H1 (cell line): Measurements from ENCODE around the gene ERICH6. TPM values are rescaled to one million over a fixed set of nuclear protein-coding genes. Genes with fewer than 3 reads are reported as not detected.

ENCODE experiments used
- CTCF ChIA-PET: fragments of 300-600 bp; sonication (Branson Sonifier 250); formaldehyde crosslinking; loops from one replicate; lab custom pipeline; 2021; ENCODE audit not compliant: partially characterized antibody; lab: Charles Lee
- POLR2A ChIA-PET: fragments of 300-600 bp; sonication (Branson Sonifier 250); formaldehyde crosslinking; loops from one replicate; lab custom pipeline; 2021; ENCODE audit warnings: inconsistent platforms; ENCODE audit not compliant: partially characterized antibody; lab: Charles Lee
- DNase-seq, 2 experiments: peaks; one replicate each; pipeline versions ENCODE4 v3.0.0 to v3.0.0-alpha.2; 2010 to 2022; ENCODE audit warnings: low spot score in 2 of 2, low read depth in 1 of 2, mixed read lengths in 1 of 2
- FAIRE-seq: peaks from 2 replicates; lab custom pipeline; 2011; peaks lifted over from hg19 to GRCh38; lab: Jason Lieb, UNC
- H2AFZ ChIP-seq: 2 replicates; pipeline ENCODE4 v1.8.1; 2012; ENCODE audit warnings: low read length, inconsistent platforms
- H2AK5ac ChIP-seq: 2 replicates; pipeline ENCODE4 v1.6.1; 2013; ENCODE audit warnings: low read depth, low read length
- H2BK120ac ChIP-seq: replicated peaks from 2 replicates; pipeline ENCODE3; 2013; ENCODE audit warnings: low read depth, low read length, inconsistent platforms
- H2BK12ac ChIP-seq: 2 replicates; pipeline ENCODE4 v1.6.1; 2013; ENCODE audit warnings: low read depth, low read length
- H2BK15ac ChIP-seq: 2 replicates; pipeline ENCODE4 v1.6.1; 2013; ENCODE audit warnings: low read length
- H2BK20ac ChIP-seq: 2 replicates; pipeline ENCODE4 v1.6.1; 2013; ENCODE audit warnings: low read length
- H2BK5ac ChIP-seq: 2 replicates; pipeline ENCODE4 v1.6.1; 2013; ENCODE audit warnings: low read depth, low read length
- H3K14ac ChIP-seq: 2 replicates; pipeline ENCODE4 v1.6.1; 2013; ENCODE audit warnings: inconsistent platforms; ENCODE audit not compliant: insufficient read length
- H3K18ac ChIP-seq: 2 replicates; pipeline ENCODE4 v1.6.1; 2013; ENCODE audit warnings: low read length; ENCODE audit errors: extremely low read depth
- H3K23ac ChIP-seq: 2 replicates; pipeline ENCODE4 v1.6.1; 2013; ENCODE audit warnings: inconsistent platforms; ENCODE audit not compliant: insufficient read length
- H3K23me2 ChIP-seq: 2 replicates; pipeline ENCODE4 v1.6.1; 2013; ENCODE audit warnings: low read depth, low read length
- H3K27ac ChIP-seq: 2 replicates; pipeline ENCODE4 v1.6.1; 2011; ENCODE audit warnings: low read depth, low read length, inconsistent platforms
- H3K27me3 ChIP-seq, 4 experiments: replicated peaks in 1 of 4; 1 replicate in 1 of 4; 2 replicates in 3 of 4; pipeline versions ENCODE4 v1.6.1 to v1.8.1; 2011 to 2013; ENCODE audit warnings: low read length in 3 of 4, mild to moderate bottlenecking in 3 of 4, inconsistent platforms in 2 of 4, mixed read lengths in 2 of 4, moderate library complexity in 1 of 4; ENCODE audit not compliant: control insufficient read depth in 3 of 4, insufficient read depth in 3 of 4; ENCODE audit errors: extremely low read depth in 1 of 4
- H3K36me3 ChIP-seq, 4 experiments: 2 replicates each; pipeline versions ENCODE4 v1.6.1 to v1.8.1; 2011 to 2013; ENCODE audit warnings: mild to moderate bottlenecking in 4 of 4, low read length in 3 of 4, moderate library complexity in 2 of 4, control low read depth in 1 of 4, inconsistent platforms in 1 of 4; ENCODE audit not compliant: insufficient read depth in 4 of 4, control insufficient read depth in 2 of 4
- H3K4ac ChIP-seq: replicated peaks from 2 replicates; pipeline ENCODE3; 2013; ENCODE audit warnings: low read length, low read depth, mixed read lengths, inconsistent platforms; ENCODE audit not compliant: insufficient read length
- H3K4me1 ChIP-seq, 4 experiments: replicated peaks in 1 of 4; 1 replicate in 1 of 4; 2 replicates in 3 of 4; pipeline versions ENCODE4 v1.6.1 to v1.8.1; 2011 to 2013; ENCODE audit warnings: low read length in 3 of 4, inconsistent platforms in 2 of 4, mixed read lengths in 1 of 4; ENCODE audit not compliant: insufficient read depth in 4 of 4, control insufficient read depth in 3 of 4
- H3K4me2 ChIP-seq, 2 experiments: 2 replicates each; pipeline versions ENCODE4 v1.6.1 to v1.8.1; 2011 to 2013; ENCODE audit warnings: low read depth in 2 of 2, low read length in 2 of 2, control low read depth in 1 of 2, inconsistent platforms in 1 of 2, mild to moderate bottlenecking in 1 of 2; ENCODE audit not compliant: insufficient read depth in 1 of 2
- H3K4me3 ChIP-seq, 4 experiments: fragments of 200-600, 300-600 bp in 1 of 4; sonication (generic), shearing (Covaris generic), sonication (Bioruptor Twin) in 1 of 4; 2 replicates each; pipeline versions ENCODE4 v1.5.1 to v1.8.1; 2011 to 2016; ENCODE audit warnings: low read length in 4 of 4, low read depth in 3 of 4, control low read depth in 2 of 4, inconsistent platforms in 2 of 4, mild to moderate bottlenecking in 2 of 4, mixed read lengths in 1 of 4, moderate library complexity in 1 of 4; ENCODE audit not compliant: insufficient read depth in 2 of 4; ENCODE audit errors: extremely low read depth in 1 of 4
- H3K56ac ChIP-seq: replicated peaks from 2 replicates; pipeline ENCODE3; 2013; ENCODE audit warnings: low read depth, mild to moderate bottlenecking, mixed read lengths, low read length, inconsistent platforms; ENCODE audit not compliant: insufficient read length
- H3K79me1 ChIP-seq: 2 replicates; pipeline ENCODE4 v1.6.1; 2013; ENCODE audit warnings: low read depth, low read length, control low read depth
- H3K79me2 ChIP-seq, 2 experiments: 2 replicates each; pipeline versions ENCODE4 v1.6.1 to v1.8.1; 2012 to 2013; ENCODE audit warnings: low read length in 2 of 2, mild to moderate bottlenecking in 2 of 2, inconsistent platforms in 1 of 2; ENCODE audit not compliant: insufficient read depth in 2 of 2, control insufficient read depth in 1 of 2
- H3K9ac ChIP-seq, 4 experiments: replicated peaks in 1 of 4; 1 replicate in 1 of 4; 2 replicates in 3 of 4; pipeline versions ENCODE4 v1.6.1 to v1.8.1; 2011 to 2013; ENCODE audit warnings: low read depth in 3 of 4, low read length in 3 of 4, control low read depth in 2 of 4, mild to moderate bottlenecking in 2 of 4, moderate library complexity in 2 of 4, inconsistent platforms in 1 of 4; ENCODE audit errors: extremely low read depth in 1 of 4
- H3K9me3 ChIP-seq, 2 experiments: 2 replicates each; pipeline versions ENCODE4 v1.6.1 to v1.8.1; 2012 to 2013; ENCODE audit warnings: mild to moderate bottlenecking in 2 of 2, moderate library complexity in 2 of 2, control low read depth in 1 of 2, inconsistent platforms in 1 of 2, low read depth in 1 of 2, low read length in 1 of 2, mixed read lengths in 1 of 2; ENCODE audit not compliant: insufficient read depth in 2 of 2
- H4K20me1 ChIP-seq, 2 experiments: replicated peaks in 1 of 2; 2 replicates each; pipeline versions ENCODE3 to v1.8.1; 2011 to 2013; ENCODE audit warnings: inconsistent platforms in 2 of 2, low read length in 2 of 2, mild to moderate bottlenecking in 1 of 2; ENCODE audit not compliant: insufficient read depth in 2 of 2, control insufficient read depth in 1 of 2
- H4K5ac ChIP-seq: 2 replicates; pipeline ENCODE4 v1.6.1; 2013; ENCODE audit warnings: low read length, low read depth, mixed read lengths, inconsistent platforms; ENCODE audit not compliant: insufficient read length
- H4K8ac ChIP-seq: 2 replicates; pipeline ENCODE4 v1.8.0; 2013; ENCODE audit warnings: mild to moderate bottlenecking, moderate library complexity, low read length, inconsistent platforms; ENCODE audit not compliant: insufficient read depth; ENCODE audit errors: extremely low read depth
- H4K91ac ChIP-seq: replicated peaks from 2 replicates; pipeline ENCODE3; 2013; ENCODE audit warnings: low read length, mixed read lengths, inconsistent platforms; ENCODE audit not compliant: insufficient read length
- CHD1 ChIP-seq: IDR thresholded peaks from 2 replicates; pipeline ENCODE4 v1.6.1; 2012; ENCODE audit warnings: low read depth, low read length, improper control_type of control experiment
- EP300 ChIP-seq, 2 experiments: IDR thresholded peaks; 1 replicate in 1 of 2; 2 replicates in 1 of 2; pipeline ENCODE4 v1.6.1; 2011 to 2012; ENCODE audit warnings: low read depth in 2 of 2, low read length in 2 of 2, mild to moderate bottlenecking in 2 of 2, borderline replicate concordance in 1 of 2, inconsistent platforms in 1 of 2, moderate library complexity in 1 of 2
- NANOG ChIP-seq: IDR thresholded peaks from 2 replicates; pipeline ENCODE4 v1.6.1; 2011; ENCODE audit warnings: low read length, low read depth, mild to moderate bottlenecking, inconsistent platforms; ENCODE audit not compliant: insufficient read depth, poor library complexity, severe bottlenecking
- POLR2AphosphoS5 ChIP-seq: IDR thresholded peaks from 2 replicates; pipeline ENCODE4 v1.6.1; 2011; ENCODE audit warnings: low read depth, low read length
- WGBS, 2 experiments: shearing (Covaris generic) in 1 of 2; methylation state at CpG; one replicate each; pipeline versions ENCODE4 v1.1.6 to v1.1.7; 2013 to 2015; ENCODE audit warnings: low lambda C conversion rate in 2 of 2, mixed read lengths in 2 of 2, inconsistent platforms in 1 of 2, low coverage in 1 of 2, missing lambda C conversion rate in 1 of 2; ENCODE audit not compliant: insufficient replicate concordance in 2 of 2, insufficient coverage in 1 of 2, insufficient read length in 1 of 2; ENCODE audit errors: extremely low coverage in 1 of 2, missing lambda C conversion rate in 1 of 2; 5-methylcytosine and 5-hydroxymethylcytosine counted together
- polyA plus RNA-seq, 7 experiments: library from polyadenylated mRNA; depleted of rRNA in 3 of 7; stranded (reverse) in 5 of 7; unstranded in 2 of 7; fragments of >200 nt in 5 of 7; fragments of 200-250 nt in 2 of 7; gene quantifications; 1 replicate in 5 of 7; 2 replicates in 1 of 7; 4 replicates in 1 of 7; pipeline versions ENCODE4 v1.2.1 to v1.2.3, GENCODE V29; 2011 to 2013; ENCODE audit warnings: missing spikeins in 2 of 7, mixed read lengths in 2 of 7
- total RNA-seq: library from RNA; stranded (reverse); fragmentation: NEBNext Ultra II Directional; extraction: Animal tissue kit (Norgen Biotek cat#: 25700); gene quantifications from 2 replicates; pipeline ENCODE4 v1.2.1, GENCODE V29; 2021

The ERICH6 gene
- total and polyA plus RNA-seq, 2 of the 8 experiments (the other 6 are each of a cell fraction or from before 2014, with no cell fraction given), result not detected

- Histone ChIP-seq H3K36me3 (no peaks in the 10 kb centered on the region), H2BK12ac (no peak overlapping the region), H2BK20ac (no peak overlapping the region), H3K27me3 (no peaks in the 10 kb centered on the region), H4K8ac (no peak overlapping the region; the same call in 1 of the 2 replicates), H2BK5ac (no peak overlapping the region), H3K56ac (no peak overlapping the region), H2AK5ac (no peak overlapping the region), H3K9ac (no peak overlapping the region), H3K14ac (no peak overlapping the region), H4K20me1 (no peaks in the 10 kb centered on the region), H3K18ac (no peak overlapping the region), H3K79me1 (peaks cover 10% of the 10 kb centered on the region), H3K79me2 (no peaks in the 10 kb centered on the region; a peak in 1 of 4 replicates), H3K4me2 (no peak overlapping the region), H3K4me1 (peaks cover 0 to 2% (median 0%) of the 10 kb centered on the region in 4 experiments; a peak in 2 of 7 replicates), H2BK15ac (no peak overlapping the region), H2BK120ac (no peak overlapping the region), H3K27ac (no peak overlapping the region), H3K4ac (no peak overlapping the region), H4K5ac (no peak overlapping the region), H3K9me3 (no peaks in the 10 kb centered on the region), H2AFZ (no peak overlapping the region), H3K23ac (no peak overlapping the region), H4K91ac (no peak overlapping the region), H3K23me2 (no peaks in the 10 kb centered on the region; the same call in 1 of the 2 replicates), H3K4me3 (no peak overlapping the region)
- POLR2A ChIA-PET, result no interaction called here
- 86% methylated on average over 3 of the region's 5 CpGs; no CpG with 5 or more reads in 1 of the 2 experiments for WGBS, 2 experiments
- CTCF ChIA-PET, result interaction anchor here (0.6 to 1.9 kb wide), 4 partner anchors 13 to 497 kb away, joined by 3 to 8 read pairs (median 4); no protein-coding TSS in a partner anchor
- DNase-seq, result no peak
- no peak for FAIRE-seq
- no peak for TF ChIP-seq NANOG
- TF ChIP-seq EP300 (IDR thresholded peaks at IDR 0.05; ENCODE audit: borderline replicate concordance in 1 of 2, low read depth in 2 of 2, low read length in 2 of 2), result no peak
- no peak for TF ChIP-seq CHD1
- TF ChIP-seq POLR2AphosphoS5, result no peak
Observed at GRCh38 chr3:150747886-150748683, 44.4 kb upstream of the ERICH6 start.
